ENCODE results near the gene THRB. TPM values are rescaled to one million over a fixed set of nuclear protein-coding genes. Genes with fewer than 3 reads are reported as not detected.

The THRB gene
- polyA plus RNA-seq, 1 of the 3 experiments (the other 2 are of a cell fraction): 0.02 TPM

DNA sequence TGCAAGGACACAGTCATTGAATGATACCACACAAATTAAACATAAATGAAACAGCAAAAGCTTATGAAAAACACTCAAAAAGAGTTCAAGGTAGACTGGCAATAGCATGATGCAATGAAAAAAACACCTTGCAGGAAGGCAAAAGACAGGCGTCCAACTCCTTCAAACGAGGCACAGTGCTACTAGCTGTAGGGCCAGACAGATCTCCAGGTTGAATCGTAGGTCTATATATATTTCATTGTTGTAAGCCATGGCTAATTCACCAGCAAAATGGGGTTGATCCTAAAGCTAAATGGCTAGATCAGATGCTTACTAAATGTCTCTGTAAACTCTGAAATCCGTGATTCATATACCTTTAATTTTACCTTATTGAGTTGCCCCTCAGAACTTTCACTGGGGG, 94.2 kb downstream of the THRB start:
- Histone ChIP-seq H3F3A (replicated peaks; ENCODE audit: insufficient read depth) (no peaks in the 10 kb centered on the region), H3K4me1 (ENCODE audit: control insufficient read depth in 1 of 2, insufficient read depth in 2 of 2, low read depth in 1 of 2, low read length in 1 of 2) (peaks cover 0 to 2% of the 10 kb centered on the region in 2 experiments; a peak in 1 of 4 replicates), H3K4me3 (ENCODE audit: low read depth in 2 of 2, low read length in 1 of 2) (no peak overlapping the region), H2AFZ (ENCODE audit: low read depth) (no peak overlapping the region), H3K4me2 (no peak overlapping the region), H3K79me2 (ENCODE audit: insufficient read depth) (no peaks in the 10 kb centered on the region), H3K9me3 (no peaks in the 10 kb centered on the region), H3K27ac (ENCODE audit: low read depth in 2 of 2, low read length in 1 of 2) (no peak overlapping the region), H3K9ac (no peak overlapping the region), H3K27me3 (ENCODE audit: insufficient read depth) (no peaks in the 10 kb centered on the region), H4K20me1 (ENCODE audit: insufficient read depth) (no peaks in the 10 kb centered on the region), H3K9me2 (no peaks in the 10 kb centered on the region), H3K36me3 (replicated peaks in 1 of 2; ENCODE audit: control insufficient read depth in 1 of 2, insufficient read depth in 2 of 2, low read length in 1 of 2) (no peaks in the 10 kb centered on the region)
- ChIA-PET POLR2A (no interaction called here), CTCF (interaction anchor here (0.8 kb wide), 1 partner anchor 35 kb away, joined by 3 read pairs; no protein-coding TSS in a partner anchor)
- WGBS (ENCODE audit: low lambda C conversion rate): 53% methylated on average over 4 of the region's 4 CpGs
- TF ChIP-seq TEAD4 (IDR thresholded peaks at IDR 0.05; ENCODE audit: borderline replicate concordance, insufficient read depth) (no peak), FOSL2 (IDR thresholded peaks at IDR 0.05; ENCODE audit: borderline replicate concordance, low read depth) (no peak), RAD21 (IDR thresholded peaks at IDR 0.05; ENCODE audit: low read length) (no peak), GABPA (IDR thresholded peaks at IDR 0.05; ENCODE audit: low read depth) (no peak), TCF12 (IDR thresholded peaks at IDR 0.05) (no peak), TAF1 (IDR thresholded peaks at IDR 0.05; ENCODE audit: borderline replicate concordance, low read depth, low read length) (no peak), ELF1 (IDR thresholded peaks at IDR 0.05) (no peak)
- TF ChIP-seq, protein P1, sequence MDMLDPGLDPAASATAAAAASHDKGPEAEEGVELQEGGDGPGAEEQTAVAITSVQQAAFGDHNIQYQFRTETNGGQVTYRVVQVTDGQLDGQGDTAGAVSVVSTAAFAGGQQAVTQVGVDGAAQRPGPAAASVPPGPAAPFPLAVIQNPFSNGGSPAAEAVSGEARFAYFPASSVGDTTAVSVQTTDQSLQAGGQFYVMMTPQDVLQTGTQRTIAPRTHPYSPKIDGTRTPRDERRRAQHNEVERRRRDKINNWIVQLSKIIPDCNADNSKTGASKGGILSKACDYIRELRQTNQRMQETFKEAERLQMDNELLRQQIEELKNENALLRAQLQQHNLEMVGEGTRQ (IDR thresholded peaks at IDR 0.05; ENCODE audit: borderline replicate concordance, low read depth, low read length): no peak
- DNase-seq: no peak

DNA sequence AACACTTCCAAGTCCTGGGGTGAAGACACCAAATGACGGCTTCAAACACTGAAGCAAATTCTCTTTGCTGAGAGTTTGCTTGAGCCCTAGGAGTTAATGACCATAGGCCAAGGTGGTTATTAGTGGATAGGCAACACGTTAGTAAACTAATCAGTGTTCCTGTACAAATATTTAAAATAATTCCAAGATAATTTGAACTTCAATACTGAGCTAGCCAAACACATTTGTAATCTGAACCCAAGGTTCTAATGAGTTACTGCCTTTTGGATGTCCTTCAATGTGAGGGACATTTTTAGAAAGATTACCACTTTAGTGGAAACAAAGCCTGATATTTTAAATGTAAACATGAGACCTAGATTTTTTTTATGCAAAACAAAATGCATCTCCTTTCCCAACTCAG, 94.6 kb downstream of the THRB start:
- Histone ChIP-seq H3K4me2 (no peak overlapping the region), H3K9ac (no peak overlapping the region), H3K27me3 (ENCODE audit: insufficient read depth) (no peaks in the 10 kb centered on the region), H3K79me2 (ENCODE audit: insufficient read depth) (no peaks in the 10 kb centered on the region), H4K20me1 (ENCODE audit: insufficient read depth) (no peaks in the 10 kb centered on the region), H3F3A (replicated peaks; ENCODE audit: insufficient read depth) (no peaks in the 10 kb centered on the region), H3K9me2 (no peaks in the 10 kb centered on the region), H3K4me1 (ENCODE audit: control insufficient read depth in 1 of 2, insufficient read depth in 2 of 2, low read depth in 1 of 2, low read length in 1 of 2) (peaks cover 0 to 2% of the 10 kb centered on the region in 2 experiments; a peak in 1 of 4 replicates), H3K9me3 (no peaks in the 10 kb centered on the region), H3K27ac (ENCODE audit: low read depth in 2 of 2, low read length in 1 of 2) (no peak overlapping the region), H2AFZ (ENCODE audit: low read depth) (no peak overlapping the region), H3K4me3 (ENCODE audit: low read depth in 2 of 2, low read length in 1 of 2) (no peak overlapping the region), H3K36me3 (replicated peaks in 1 of 2; ENCODE audit: control insufficient read depth in 1 of 2, insufficient read depth in 2 of 2, low read length in 1 of 2) (no peaks in the 10 kb centered on the region)
- WGBS (ENCODE audit: low lambda C conversion rate): 60% methylated on average over 2 of the region's 2 CpGs
- TF ChIP-seq, protein P2, sequence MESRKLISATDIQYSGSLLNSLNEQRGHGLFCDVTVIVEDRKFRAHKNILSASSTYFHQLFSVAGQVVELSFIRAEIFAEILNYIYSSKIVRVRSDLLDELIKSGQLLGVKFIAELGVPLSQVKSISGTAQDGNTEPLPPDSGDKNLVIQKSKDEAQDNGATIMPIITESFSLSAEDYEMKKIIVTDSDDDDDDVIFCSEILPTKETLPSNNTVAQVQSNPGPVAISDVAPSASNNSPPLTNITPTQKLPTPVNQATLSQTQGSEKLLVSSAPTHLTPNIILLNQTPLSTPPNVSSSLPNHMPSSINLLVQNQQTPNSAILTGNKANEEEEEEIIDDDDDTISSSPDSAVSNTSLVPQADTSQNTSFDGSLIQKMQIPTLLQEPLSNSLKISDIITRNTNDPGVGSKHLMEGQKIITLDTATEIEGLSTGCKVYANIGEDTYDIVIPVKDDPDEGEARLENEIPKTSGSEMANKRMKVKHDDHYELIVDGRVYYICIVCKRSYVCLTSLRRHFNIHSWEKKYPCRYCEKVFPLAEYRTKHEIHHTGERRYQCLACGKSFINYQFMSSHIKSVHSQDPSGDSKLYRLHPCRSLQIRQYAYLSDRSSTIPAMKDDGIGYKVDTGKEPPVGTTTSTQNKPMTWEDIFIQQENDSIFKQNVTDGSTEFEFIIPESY (IDR thresholded peaks at IDR 0.05; ENCODE audit: borderline replicate concordance, low read depth): no peak
- no peak for TF ChIP-seq TEAD4 (IDR thresholded peaks at IDR 0.05; ENCODE audit: borderline replicate concordance, insufficient read depth)
- no peak for DNase-seq
- CTCF ChIA-PET: no interaction called here
- POLR2A ChIA-PET: no interaction called here

DNA sequence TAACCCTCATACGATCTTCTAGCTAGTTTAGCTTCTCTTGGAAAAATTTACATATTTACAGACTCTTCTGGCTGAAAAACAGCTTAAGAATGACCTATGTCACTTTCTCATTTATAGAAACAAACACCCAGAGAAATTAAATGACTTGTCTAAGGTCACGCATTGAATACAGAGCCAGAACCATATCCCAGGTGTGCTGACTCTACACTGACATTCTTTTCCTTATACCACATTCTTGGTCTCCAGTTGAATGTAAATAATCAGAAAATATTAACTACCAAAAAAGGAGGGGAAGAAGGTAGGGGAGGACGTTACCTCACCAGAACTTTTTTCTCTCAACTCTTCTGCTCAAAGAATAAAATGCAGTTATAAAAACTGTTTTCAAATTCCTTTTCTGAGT, 95.0 kb downstream of the THRB start:
- CTCF ChIA-PET: interaction anchor here (0.6 kb wide), 1 partner anchor 242 kb away, joined by 4 read pairs; no protein-coding TSS in a partner anchor
- Histone ChIP-seq H3K9me2 (no peaks in the 10 kb centered on the region), H3K27me3 (ENCODE audit: insufficient read depth) (no peaks in the 10 kb centered on the region), H3K4me3 (ENCODE audit: low read depth in 2 of 2, low read length in 1 of 2) (no peak overlapping the region), H3K9ac (no peak overlapping the region), H3K4me2 (no peak overlapping the region), H3K27ac (ENCODE audit: low read depth in 2 of 2, low read length in 1 of 2) (no peak overlapping the region), H2AFZ (ENCODE audit: low read depth) (no peak overlapping the region), H4K20me1 (ENCODE audit: insufficient read depth) (no peaks in the 10 kb centered on the region), H3F3A (replicated peaks; ENCODE audit: insufficient read depth) (no peaks in the 10 kb centered on the region), H3K9me3 (no peaks in the 10 kb centered on the region), H3K36me3 (replicated peaks in 1 of 2; ENCODE audit: control insufficient read depth in 1 of 2, insufficient read depth in 2 of 2, low read length in 1 of 2) (no peaks in the 10 kb centered on the region), H3K79me2 (ENCODE audit: insufficient read depth) (no peaks in the 10 kb centered on the region), H3K4me1 (ENCODE audit: control insufficient read depth in 1 of 2, insufficient read depth in 2 of 2, low read depth in 1 of 2, low read length in 1 of 2) (peaks cover 0 to 2% of the 10 kb centered on the region in 2 experiments; a peak in 1 of 4 replicates)
- POLR2A ChIA-PET: no interaction called here
- 80% methylated on average over 3 of the region's 3 CpGs for WGBS (ENCODE audit: low lambda C conversion rate)
- no peak for DNase-seq
- TF ChIP-seq POLR2AphosphoS5 (IDR thresholded peaks at IDR 0.05; ENCODE audit: low read depth, low read length) (no peak), SIN3A (IDR thresholded peaks at IDR 0.05; ENCODE audit: borderline replicate concordance, low read depth, low read length) (no peak), ELF1 (IDR thresholded peaks at IDR 0.05) (no peak), SMC3 (IDR thresholded peaks at IDR 0.05; ENCODE audit: low read depth, low read length) (no peak), RXRA (IDR thresholded peaks at IDR 0.05; ENCODE audit: borderline replicate concordance, low read depth) (no peak), TEAD4 (IDR thresholded peaks at IDR 0.05; ENCODE audit: borderline replicate concordance, insufficient read depth) (no peak), FOXM1 (IDR thresholded peaks at IDR 0.05; ENCODE audit: low read depth) (no peak), RCOR1 (IDR thresholded peaks at IDR 0.05; ENCODE audit: low read length) (no peak)
- TF ChIP-seq, protein P3, sequence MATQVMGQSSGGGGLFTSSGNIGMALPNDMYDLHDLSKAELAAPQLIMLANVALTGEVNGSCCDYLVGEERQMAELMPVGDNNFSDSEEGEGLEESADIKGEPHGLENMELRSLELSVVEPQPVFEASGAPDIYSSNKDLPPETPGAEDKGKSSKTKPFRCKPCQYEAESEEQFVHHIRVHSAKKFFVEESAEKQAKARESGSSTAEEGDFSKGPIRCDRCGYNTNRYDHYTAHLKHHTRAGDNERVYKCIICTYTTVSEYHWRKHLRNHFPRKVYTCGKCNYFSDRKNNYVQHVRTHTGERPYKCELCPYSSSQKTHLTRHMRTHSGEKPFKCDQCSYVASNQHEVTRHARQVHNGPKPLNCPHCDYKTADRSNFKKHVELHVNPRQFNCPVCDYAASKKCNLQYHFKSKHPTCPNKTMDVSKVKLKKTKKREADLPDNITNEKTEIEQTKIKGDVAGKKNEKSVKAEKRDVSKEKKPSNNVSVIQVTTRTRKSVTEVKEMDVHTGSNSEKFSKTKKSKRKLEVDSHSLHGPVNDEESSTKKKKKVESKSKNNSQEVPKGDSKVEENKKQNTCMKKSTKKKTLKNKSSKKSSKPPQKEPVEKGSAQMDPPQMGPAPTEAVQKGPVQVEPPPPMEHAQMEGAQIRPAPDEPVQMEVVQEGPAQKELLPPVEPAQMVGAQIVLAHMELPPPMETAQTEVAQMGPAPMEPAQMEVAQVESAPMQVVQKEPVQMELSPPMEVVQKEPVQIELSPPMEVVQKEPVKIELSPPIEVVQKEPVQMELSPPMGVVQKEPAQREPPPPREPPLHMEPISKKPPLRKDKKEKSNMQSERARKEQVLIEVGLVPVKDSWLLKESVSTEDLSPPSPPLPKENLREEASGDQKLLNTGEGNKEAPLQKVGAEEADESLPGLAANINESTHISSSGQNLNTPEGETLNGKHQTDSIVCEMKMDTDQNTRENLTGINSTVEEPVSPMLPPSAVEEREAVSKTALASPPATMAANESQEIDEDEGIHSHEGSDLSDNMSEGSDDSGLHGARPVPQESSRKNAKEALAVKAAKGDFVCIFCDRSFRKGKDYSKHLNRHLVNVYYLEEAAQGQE (IDR thresholded peaks at IDR 0.05; ENCODE audit: low read depth, low read length): no peak
